Peyer's patch (tissue), 4 donors: Measurements from ENCODE around the gene CSNK2A1.

ENCODE experiments used
- CTCF ChIP-seq, 6 experiments: fragments of 450-650 bp in 4 of 6; fragments of 200-600 bp in 2 of 6; sonication (generic) in 1 of 6; IDR thresholded peaks; one replicate each; pipeline ENCODE4 v1.5.1; 2017 to 2019; ENCODE audit warnings: antibody characterized with exemption in 6 of 6, mild to moderate bottlenecking in 3 of 6, moderate library complexity in 1 of 6
- POLR2A ChIP-seq, 2 donors: fragments of 450-650 bp; IDR thresholded peaks; one replicate each; pipeline ENCODE4 v1.5.1; 2017; ENCODE audit warnings: antibody characterized with exemption in 2 of 2, mild to moderate bottlenecking in 2 of 2, moderate library complexity in 2 of 2

DNA sequence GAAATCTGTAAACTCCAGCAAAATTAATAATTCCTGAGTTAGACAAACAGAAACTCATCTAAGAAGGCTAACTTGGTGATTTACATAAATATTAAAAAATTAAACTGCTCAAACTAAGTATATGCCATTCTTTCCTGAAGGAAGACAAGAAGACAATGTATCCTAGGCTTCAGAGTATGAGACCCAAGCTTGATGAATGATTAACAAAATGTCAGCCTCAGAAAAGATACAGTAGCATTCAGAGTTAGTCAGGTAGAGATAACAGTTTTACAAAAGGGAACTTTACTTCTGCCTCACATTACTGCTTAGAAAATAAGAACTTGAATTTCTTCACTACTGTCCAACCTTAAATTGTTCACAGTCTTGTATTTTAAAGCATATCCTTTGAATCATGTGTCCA is 12.0 kb downstream of the CSNK2A1 start:
- TF ChIP-seq CTCF (IDR thresholded peaks at IDR 0.05) (no peak), POLR2A (IDR thresholded peaks at IDR 0.05) (no peak)
